NB4 (cell line): Measurements from ENCODE around the gene PRUNE2.

Experiments
- DNase-seq: peaks from one replicate; pipeline ENCODE4 v3.0.0; 2010; ENCODE audit warnings: low read depth
- H3K4me3 ChIP-seq: one replicate; pipeline ENCODE4 v1.5.1; 2011; ENCODE audit warnings: mild to moderate bottlenecking, low read depth, low read length, moderate library complexity
- MAX ChIP-seq: IDR thresholded peaks from 2 replicates; pipeline ENCODE4 v1.6.1; 2011; ENCODE audit warnings: low read depth, low read length
- MYC ChIP-seq: IDR thresholded peaks from 2 replicates; pipeline ENCODE4 v1.6.1; 2011; ENCODE audit warnings: low read depth, low read length
- POLR2A ChIP-seq: IDR thresholded peaks from 2 replicates; pipeline ENCODE4 v1.6.1; 2011; ENCODE audit warnings: mild to moderate bottlenecking; ENCODE audit not compliant: insufficient read length; ENCODE audit errors: extremely low read depth
- TF ChIP-seq, protein P1 (sequence below): IDR thresholded peaks from one replicate; pipeline ENCODE4 v1.5.1; 2012; ENCODE audit warnings: low read depth, low read length

The PRUNE2 gene

GRCh38 chr9:76626141-76626540 lies 279.8 kb downstream of the PRUNE2 start:
- no peak for DNase-seq
- TF ChIP-seq POLR2A: no peak
- TF ChIP-seq MYC: no peak
- TF ChIP-seq, protein P1, sequence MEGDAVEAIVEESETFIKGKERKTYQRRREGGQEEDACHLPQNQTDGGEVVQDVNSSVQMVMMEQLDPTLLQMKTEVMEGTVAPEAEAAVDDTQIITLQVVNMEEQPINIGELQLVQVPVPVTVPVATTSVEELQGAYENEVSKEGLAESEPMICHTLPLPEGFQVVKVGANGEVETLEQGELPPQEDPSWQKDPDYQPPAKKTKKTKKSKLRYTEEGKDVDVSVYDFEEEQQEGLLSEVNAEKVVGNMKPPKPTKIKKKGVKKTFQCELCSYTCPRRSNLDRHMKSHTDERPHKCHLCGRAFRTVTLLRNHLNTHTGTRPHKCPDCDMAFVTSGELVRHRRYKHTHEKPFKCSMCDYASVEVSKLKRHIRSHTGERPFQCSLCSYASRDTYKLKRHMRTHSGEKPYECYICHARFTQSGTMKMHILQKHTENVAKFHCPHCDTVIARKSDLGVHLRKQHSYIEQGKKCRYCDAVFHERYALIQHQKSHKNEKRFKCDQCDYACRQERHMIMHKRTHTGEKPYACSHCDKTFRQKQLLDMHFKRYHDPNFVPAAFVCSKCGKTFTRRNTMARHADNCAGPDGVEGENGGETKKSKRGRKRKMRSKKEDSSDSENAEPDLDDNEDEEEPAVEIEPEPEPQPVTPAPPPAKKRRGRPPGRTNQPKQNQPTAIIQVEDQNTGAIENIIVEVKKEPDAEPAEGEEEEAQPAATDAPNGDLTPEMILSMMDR: no peak
- no peak for TF ChIP-seq MAX
- no peak overlapping the region for H3K4me3 ChIP-seq

GRCh38 chr9:76624391-76625048 lies 281.4 kb downstream of the PRUNE2 start:
- TF ChIP-seq MAX: no peak
- TF ChIP-seq, protein P1: no peak
- TF ChIP-seq MYC: no peak
- TF ChIP-seq POLR2A: no peak
- DNase-seq: no peak
- H3K4me3 ChIP-seq: no peak overlapping the region

GRCh38 chr9:76620996-76621395 lies 284.9 kb downstream of the PRUNE2 start:
- no peak for DNase-seq
- no peak for TF ChIP-seq MYC
- TF ChIP-seq POLR2A: no peak
- TF ChIP-seq, protein P1: no peak
- no peak for TF ChIP-seq MAX
- no peak overlapping the region for H3K4me3 ChIP-seq

DNA sequence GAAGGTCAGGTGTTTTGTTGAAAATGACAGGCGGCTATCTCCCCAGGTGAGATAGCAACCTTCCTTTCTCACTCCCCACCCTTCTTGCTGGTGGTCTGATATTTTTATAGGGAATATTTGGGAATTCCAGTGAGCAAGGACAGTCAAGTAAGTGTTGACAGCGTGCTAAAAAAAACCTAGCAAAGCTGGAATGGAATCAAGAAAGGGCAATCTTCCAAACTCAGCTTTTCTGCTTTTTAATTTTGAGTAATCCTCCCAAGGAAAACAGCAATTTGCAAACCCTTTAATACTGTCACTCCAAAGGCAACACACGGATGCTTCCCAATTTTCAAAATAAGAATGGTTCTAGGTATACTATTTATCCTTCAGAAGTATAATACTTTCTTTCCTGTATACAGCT lies 285.3 kb downstream of the PRUNE2 start:
- no peak overlapping the region for H3K4me3 ChIP-seq
- TF ChIP-seq, protein P1: no peak
- TF ChIP-seq POLR2A (no peak), MYC (no peak), MAX (no peak)
- no peak for DNase-seq

- no peak overlapping the region for H3K4me3 ChIP-seq
- TF ChIP-seq POLR2A (no peak), MYC (no peak), MAX (no peak)
- TF ChIP-seq, protein P1: no peak
- DNase-seq: no peak
Observed at GRCh38 chr9:76619640-76620039, 286.3 kb downstream of the PRUNE2 start.

- TF ChIP-seq POLR2A: no peak
- no peak for TF ChIP-seq MYC
- TF ChIP-seq, protein P1: no peak
- no peak for TF ChIP-seq MAX
- DNase-seq: no peak
- H3K4me3 ChIP-seq: no peak overlapping the region
Observed at GRCh38 chr9:76619197-76619596, 286.7 kb downstream of the PRUNE2 start.
